ENCODE data around the gene NR2F2.

Gene NR2F2

GRCh38 chr15:96350934-96351724 lies 20.6 kb downstream of the NR2F2 start:
- Histone ChIP-seq H3K27ac (replicated peaks; ENCODE audit: low read length) (no peak overlapping the region), H3K27me3 (ENCODE audit: control insufficient read depth in 3 of 3, insufficient read depth in 3 of 3, low read depth in 1 of 3, low read length in 3 of 3) (peaks cover 4 to 27% (median 6%) of the 10 kb centered on the region in 3 experiments), H3K4me3 (ENCODE audit: low read length in 2 of 2) (no peak overlapping the region)

GRCh38 chr15:96351761-96352603 lies 21.5 kb downstream of the NR2F2 start:
- H3K4ac ChIP-seq (ENCODE audit: low read length) = no peak overlapping the region
- peaks cover 0 to 10% of the 10 kb centered on the region in 2 donors for H3K36me3 ChIP-seq (replicated peaks in 1 of 2; ENCODE audit: control insufficient read depth in 2 of 2, insufficient read depth in 2 of 2, low read length in 2 of 2)
- no peak overlapping the region for H2BK12ac ChIP-seq (ENCODE audit: low read length)
- H2AK5ac ChIP-seq (ENCODE audit: low read depth, low read length) = peak overlapping the region; percentile 95
- no peak overlapping the region for H3K23ac ChIP-seq (ENCODE audit: low read depth, low read length, poor library complexity)
- DNase-seq (ENCODE audit: low spot score) = no peak
- H3K27ac ChIP-seq (replicated peaks; ENCODE audit: low read length) = no peak overlapping the region
- H4K91ac ChIP-seq (ENCODE audit: low read depth, low read length, poor library complexity) = no peak overlapping the region
- H2BK120ac ChIP-seq (ENCODE audit: low read depth, low read length) = no peak overlapping the region
- H3K4me1 ChIP-seq (ENCODE audit: control insufficient read depth in 2 of 2, insufficient read depth in 1 of 2, low read depth in 1 of 2, low read length in 2 of 2) = peaks cover 27 to 53% of the 10 kb centered on the region in 2 donors
- no peak overlapping the region for H2AFZ ChIP-seq (ENCODE audit: low read length)
- peaks cover 2% of the 10 kb centered on the region for H3K79me1 ChIP-seq (ENCODE audit: low read depth, low read length)
- peak overlapping the region; percentile 89 for H3K9ac ChIP-seq (ENCODE audit: low read depth, low read length, poor library complexity)
- peaks cover 4 to 32% (median 9%) of the 10 kb centered on the region in 3 experiments for H3K27me3 ChIP-seq (ENCODE audit: control insufficient read depth in 3 of 3, insufficient read depth in 3 of 3, low read depth in 1 of 3, low read length in 3 of 3)
- peak overlapping the region; percentile 19 for H2BK5ac ChIP-seq (ENCODE audit: low read length)
- no peak overlapping the region for H4K8ac ChIP-seq (ENCODE audit: low read depth, low read length)
- peak overlapping the region in 1 of 2 donors; percentile 43 for H3K4me3 ChIP-seq (ENCODE audit: low read length in 2 of 2)
- peak overlapping the region; percentile 97 for H3K18ac ChIP-seq (ENCODE audit: low read length)
- H3K9me3 ChIP-seq (replicated peaks in 1 of 2; ENCODE audit: control insufficient read depth in 2 of 2, insufficient read depth in 1 of 2, low read depth in 1 of 2, low read length in 2 of 2) = no peaks in the 10 kb centered on the region
- no CpG with 5 or more reads among the region's 56 CpGs for WGBS, 2 donors (ENCODE audit: extremely low coverage in 2 of 2, insufficient read length in 2 of 2, insufficient replicate concordance in 1 of 2)
- H2BK15ac ChIP-seq (ENCODE audit: low read length) = peak overlapping the region; percentile 68
- H3K4me2 ChIP-seq (ENCODE audit: insufficient read depth, low read length, poor library complexity, severe bottlenecking) = peak overlapping the region; percentile 61
- H3K14ac ChIP-seq (ENCODE audit: low read length) = no peak overlapping the region

More at GRCh38 chr15:96350934-96351724, 20.6 kb downstream of the NR2F2 start:
- Histone ChIP-seq H2BK12ac (ENCODE audit: low read length) (no peak overlapping the region), H3K4ac (ENCODE audit: low read length) (no peak overlapping the region), H3K4me2 (ENCODE audit: insufficient read depth, low read length, poor library complexity, severe bottlenecking) (no peak overlapping the region), H3K36me3 (replicated peaks in 1 of 2; ENCODE audit: control insufficient read depth in 2 of 2, insufficient read depth in 2 of 2, low read length in 2 of 2) (peaks cover 0 to 15% of the 10 kb centered on the region in 2 donors), H2AFZ (ENCODE audit: low read length) (no peak overlapping the region), H3K4me1 (ENCODE audit: control insufficient read depth in 2 of 2, insufficient read depth in 1 of 2, low read depth in 1 of 2, low read length in 2 of 2) (peaks cover 34 to 53% of the 10 kb centered on the region in 2 donors), H2AK5ac (ENCODE audit: low read depth, low read length) (peak overlapping the region; percentile 25), H3K23ac (ENCODE audit: low read depth, low read length, poor library complexity) (no peak overlapping the region), H2BK5ac (ENCODE audit: low read length) (no peak overlapping the region), H2BK120ac (ENCODE audit: low read depth, low read length) (no peak overlapping the region), H2BK15ac (ENCODE audit: low read length) (peak overlapping the region; percentile 68), H3K14ac (ENCODE audit: low read length) (no peak overlapping the region), H3K18ac (ENCODE audit: low read length) (peak overlapping the region; percentile 97), H4K8ac (ENCODE audit: low read depth, low read length) (no peak overlapping the region), H4K91ac (ENCODE audit: low read depth, low read length, poor library complexity) (no peak overlapping the region), H3K79me1 (ENCODE audit: low read depth, low read length) (peaks cover 2% of the 10 kb centered on the region), H3K9me3 (replicated peaks in 1 of 2; ENCODE audit: control insufficient read depth in 2 of 2, insufficient read depth in 1 of 2, low read depth in 1 of 2, low read length in 2 of 2) (no peaks in the 10 kb centered on the region), H3K9ac (ENCODE audit: low read depth, low read length, poor library complexity) (peak overlapping the region; percentile 89)
- no CpG with 5 or more reads among the region's 19 CpGs for WGBS, 2 donors (ENCODE audit: extremely low coverage in 2 of 2, insufficient read length in 2 of 2, insufficient replicate concordance in 1 of 2)
- DNase-seq (ENCODE audit: low spot score) = no peak

GRCh38 chr15:96352604-96353405 lies 22.3 kb downstream of the NR2F2 start:
- H2AFZ ChIP-seq (ENCODE audit: low read length) = no peak overlapping the region
- H2BK120ac ChIP-seq (ENCODE audit: low read depth, low read length) = no peak overlapping the region
- H4K91ac ChIP-seq (ENCODE audit: low read depth, low read length, poor library complexity) = no peak overlapping the region
- H2BK5ac ChIP-seq (ENCODE audit: low read length) = no peak overlapping the region
- peak overlapping the region; percentile 68 for H2BK15ac ChIP-seq (ENCODE audit: low read length)
- H3K4me3 ChIP-seq (ENCODE audit: low read length in 2 of 2) = peak overlapping the region in 1 of 2 donors; percentile 43
- H3K27me3 ChIP-seq (ENCODE audit: control insufficient read depth in 3 of 3, insufficient read depth in 3 of 3, low read depth in 1 of 3, low read length in 3 of 3) = peaks cover 4 to 35% (median 13%) of the 10 kb centered on the region in 3 experiments
- H3K4me1 ChIP-seq (ENCODE audit: control insufficient read depth in 2 of 2, insufficient read depth in 1 of 2, low read depth in 1 of 2, low read length in 2 of 2) = peaks cover 25 to 51% of the 10 kb centered on the region in 2 donors
- H3K36me3 ChIP-seq (replicated peaks in 1 of 2; ENCODE audit: control insufficient read depth in 2 of 2, insufficient read depth in 2 of 2, low read length in 2 of 2) = peaks cover 0 to 6% of the 10 kb centered on the region in 2 donors
- peak overlapping the region; percentile 95 for H2AK5ac ChIP-seq (ENCODE audit: low read depth, low read length)
- no peak overlapping the region for H3K4ac ChIP-seq (ENCODE audit: low read length)
- H4K8ac ChIP-seq (ENCODE audit: low read depth, low read length) = no peak overlapping the region
- DNase-seq (ENCODE audit: low spot score) = no peak
- H3K18ac ChIP-seq (ENCODE audit: low read length) = peak overlapping the region; percentile 97
- H3K9ac ChIP-seq (ENCODE audit: low read depth, low read length, poor library complexity) = peak overlapping the region; percentile 47
- H3K9me3 ChIP-seq (replicated peaks in 1 of 2; ENCODE audit: control insufficient read depth in 2 of 2, insufficient read depth in 1 of 2, low read depth in 1 of 2, low read length in 2 of 2) = no peaks in the 10 kb centered on the region
- H3K27ac ChIP-seq (replicated peaks; ENCODE audit: low read length) = no peak overlapping the region
- no CpG with 5 or more reads among the region's 12 CpGs for WGBS, 2 donors (ENCODE audit: extremely low coverage in 2 of 2, insufficient read length in 2 of 2, insufficient replicate concordance in 1 of 2)
- H3K23ac ChIP-seq (ENCODE audit: low read depth, low read length, poor library complexity) = no peak overlapping the region
- H3K4me2 ChIP-seq (ENCODE audit: insufficient read depth, low read length, poor library complexity, severe bottlenecking) = no peak overlapping the region
- no peak overlapping the region for H2BK12ac ChIP-seq (ENCODE audit: low read length)
- peaks cover 2% of the 10 kb centered on the region for H3K79me1 ChIP-seq (ENCODE audit: low read depth, low read length)
- H3K14ac ChIP-seq (ENCODE audit: low read length) = no peak overlapping the region
